Glomerular endothelial cell (primary cell): Measurements from ENCODE around the gene FAM185A. TPM values are rescaled to one million over a fixed set of nuclear protein-coding genes. Genes with fewer than 3 reads are reported as not detected.
"Not testable (repeated sequence)": the region's sequence is repeated elsewhere in the genome, so short reads cannot be mapped to it uniquely, and the experiment has no call there.

Source experiments
- DNase-seq: peaks from one replicate; pipeline ENCODE4 v3.0.0-alpha.2; 2011; ENCODE audit warnings: low read depth, low spot score; ENCODE audit errors: extremely low read depth
- total RNA-seq: library from RNA; depleted of rRNA; stranded (reverse); fragments of >200 nt; gene quantifications from 2 replicates; pipeline ENCODE4 v1.2.3, GENCODE V29; 2015

The FAM185A gene
- total RNA-seq: 4.6 and 8.9 TPM in 2 replicates

DNA sequence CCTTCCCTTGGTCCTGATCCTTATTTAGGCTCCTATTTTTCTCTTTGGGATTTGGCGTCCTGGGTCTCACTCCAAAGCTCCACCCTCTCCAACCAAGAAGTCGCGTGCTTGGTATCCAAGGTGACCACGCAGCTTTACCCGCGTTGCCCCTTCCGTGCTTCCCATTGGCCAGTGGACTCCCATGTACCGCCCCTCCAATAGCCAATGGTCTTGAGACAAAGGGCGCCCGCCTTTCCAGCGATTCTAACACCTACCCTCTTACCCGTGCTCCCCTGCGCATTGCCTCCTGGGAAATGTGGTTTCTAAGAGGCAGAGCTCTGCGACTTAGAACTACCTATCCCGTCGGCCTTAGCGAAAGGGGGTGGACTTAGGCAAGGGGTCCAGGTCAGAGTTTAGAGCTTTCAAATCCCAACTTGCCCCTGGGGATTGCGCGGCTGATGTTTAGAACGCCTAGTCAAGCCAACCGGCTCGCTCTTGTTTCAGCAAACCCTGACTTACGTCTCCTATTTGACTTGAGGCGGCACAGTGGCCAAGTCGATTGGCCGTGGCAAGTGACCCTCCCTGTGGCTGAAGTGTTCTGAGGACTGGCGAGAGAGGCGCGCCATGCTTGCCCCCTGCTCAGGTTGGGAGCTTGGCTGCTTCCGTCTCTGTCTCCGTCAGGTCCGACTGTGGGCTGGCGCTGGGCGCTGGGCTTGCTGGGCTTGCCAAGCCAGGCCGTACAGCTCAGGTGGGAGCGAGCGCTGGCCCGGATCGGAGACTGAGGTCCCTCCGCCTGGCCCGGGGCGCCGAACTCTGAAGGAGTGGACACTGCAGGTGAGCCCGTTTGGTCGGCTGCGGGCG, at the start of gene FAM185A:
Gene FAM185A, plus strand, starts transcription at position 395 of the 840 bp plus-strand sequence. Its CDS starts 209 bp downstream, at position 604.
- DNase-seq: peak; percentile 98

GRCh38 chr7:102713011-102713690, 35.6 kb upstream of the FAM185A start:
- DNase-seq: not testable (repeated sequence)

DNA sequence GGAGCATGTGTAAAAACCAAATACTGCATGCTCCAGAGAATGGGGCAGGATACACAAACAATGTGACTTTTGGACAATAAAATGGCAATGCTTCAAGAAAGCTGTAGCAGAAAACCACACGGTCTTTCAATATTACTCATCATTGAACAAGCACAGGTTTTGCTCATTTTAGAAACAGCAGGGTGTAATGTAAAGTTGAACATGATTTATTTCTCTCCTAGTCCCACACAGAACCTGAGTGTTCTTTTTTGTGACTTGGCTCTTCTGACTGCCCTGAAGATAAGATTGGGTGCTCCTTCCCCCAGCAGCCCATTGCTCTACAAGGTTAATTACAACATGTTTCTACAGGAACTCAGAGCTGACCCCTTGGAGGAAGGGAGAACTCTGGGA, 35.1 kb upstream of the FAM185A start:
- not testable (repeated sequence) for DNase-seq

GRCh38 chr7:102714774-102715522, 33.9 kb upstream of the FAM185A start:
- not testable (repeated sequence) for DNase-seq

DNA sequence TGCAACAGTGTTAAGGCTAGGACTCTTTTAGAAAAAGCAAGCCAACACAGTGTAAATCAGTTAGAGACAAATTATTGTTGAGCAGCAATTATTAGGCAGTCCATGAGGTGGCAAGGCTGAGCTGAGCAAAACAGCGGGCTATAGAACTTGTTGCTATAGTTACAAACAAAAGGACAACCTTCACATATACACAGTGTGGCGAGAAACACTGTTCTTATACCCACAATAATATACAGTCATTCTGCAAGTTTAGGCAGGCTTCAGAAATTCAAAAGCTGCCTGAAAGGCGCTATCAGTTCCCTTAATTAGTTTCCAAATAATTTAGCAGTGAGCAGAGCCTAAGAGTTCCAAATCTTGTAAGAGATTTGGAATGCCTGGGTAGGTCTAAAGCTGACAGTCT, 33.1 kb upstream of the FAM185A start:
- not testable (repeated sequence) for DNase-seq

DNA sequence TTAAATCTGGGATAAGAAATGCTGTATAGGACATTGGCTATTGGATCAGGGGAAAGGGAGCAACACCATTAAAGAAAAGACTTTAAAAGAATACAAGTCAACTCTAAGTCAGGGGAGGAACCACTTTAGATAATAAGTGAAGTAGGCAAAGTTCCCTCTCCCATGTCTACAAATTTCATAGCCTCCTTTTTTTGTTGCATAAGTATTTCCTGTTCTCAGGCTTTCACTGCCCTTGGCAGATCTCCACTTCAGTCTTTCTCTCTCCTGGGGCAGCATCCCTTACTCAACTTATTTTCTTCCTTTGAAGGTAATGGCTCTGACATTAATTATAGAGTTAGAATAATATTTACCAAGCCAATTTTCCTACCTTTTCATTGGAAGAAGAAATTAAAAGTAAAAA, 30.3 kb upstream of the FAM185A start:
- not testable (repeated sequence) for DNase-seq

- not testable (repeated sequence) for DNase-seq
These were observed 22.6 kb upstream of the FAM185A start for GRCh38 chr7:102726170-102726569.

DNA sequence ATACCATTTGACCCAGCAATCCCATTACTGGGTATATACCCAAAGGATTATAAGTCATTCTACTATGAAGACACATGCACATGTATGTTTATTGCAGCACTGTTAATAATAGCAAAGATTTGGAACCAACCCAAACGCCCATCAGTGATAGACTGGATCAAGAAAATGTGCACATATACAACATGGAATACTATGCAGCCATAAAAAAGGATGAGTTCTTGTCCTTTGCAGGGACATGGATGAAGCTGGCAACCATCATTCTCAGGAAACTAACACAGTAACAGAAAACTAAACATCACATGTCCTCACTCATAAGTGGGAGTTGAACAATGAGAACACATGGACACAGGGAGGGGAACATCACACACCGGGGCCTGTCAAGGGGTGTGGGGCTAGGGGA, 19.1 kb upstream of the FAM185A start:
- not testable (repeated sequence) for DNase-seq

GRCh38 chr7:102730431-102730830, 18.4 kb upstream of the FAM185A start:
- DNase-seq: not testable (repeated sequence)

GRCh38 chr7:102742002-102742771, 6.6 kb upstream of the FAM185A start:
- not testable (repeated sequence) for DNase-seq

GRCh38 chr7:102743861-102744260, 4.9 kb upstream of the FAM185A start:
- DNase-seq: not testable (repeated sequence)

DNA sequence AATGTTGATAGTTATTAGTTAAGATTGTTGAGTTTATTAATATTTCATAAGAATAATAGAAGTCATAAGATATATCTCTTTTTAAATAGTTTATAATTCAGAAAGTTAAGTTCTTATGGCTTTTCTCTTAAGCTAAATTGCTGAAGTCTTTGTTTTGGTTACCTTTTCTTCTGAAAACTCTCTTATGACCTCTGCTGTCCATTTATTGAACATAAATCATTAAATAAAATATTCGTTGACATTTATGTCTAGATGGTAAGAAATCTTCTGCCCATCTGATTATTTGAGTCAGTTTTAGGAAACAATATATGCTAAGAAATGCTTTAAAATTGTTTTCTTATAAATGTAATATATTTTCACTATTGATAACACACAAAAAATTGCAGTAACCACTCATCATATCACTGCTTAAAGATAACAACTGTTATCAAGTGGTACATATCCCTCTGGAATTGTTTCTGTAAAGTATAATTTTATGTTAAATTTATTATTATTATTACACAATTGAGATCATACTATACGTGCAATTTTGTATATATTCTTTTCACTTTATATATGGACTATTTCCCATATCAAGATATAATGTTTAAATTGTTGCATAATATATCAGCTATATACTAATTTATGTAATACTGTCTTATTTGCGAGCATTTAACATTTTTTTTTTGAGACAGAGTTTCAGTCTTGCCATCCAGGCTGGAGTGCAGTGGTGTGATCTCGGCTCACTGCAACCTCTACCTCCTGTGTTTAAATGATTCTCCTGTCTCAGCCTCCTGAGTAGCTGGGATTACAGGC, 3.1 kb upstream of the FAM185A start:
- not testable (repeated sequence) for DNase-seq

GRCh38 chr7:102749445-102749786, 617 bp downstream of the FAM185A start:
- DNase-seq: not testable (repeated sequence)

DNA sequence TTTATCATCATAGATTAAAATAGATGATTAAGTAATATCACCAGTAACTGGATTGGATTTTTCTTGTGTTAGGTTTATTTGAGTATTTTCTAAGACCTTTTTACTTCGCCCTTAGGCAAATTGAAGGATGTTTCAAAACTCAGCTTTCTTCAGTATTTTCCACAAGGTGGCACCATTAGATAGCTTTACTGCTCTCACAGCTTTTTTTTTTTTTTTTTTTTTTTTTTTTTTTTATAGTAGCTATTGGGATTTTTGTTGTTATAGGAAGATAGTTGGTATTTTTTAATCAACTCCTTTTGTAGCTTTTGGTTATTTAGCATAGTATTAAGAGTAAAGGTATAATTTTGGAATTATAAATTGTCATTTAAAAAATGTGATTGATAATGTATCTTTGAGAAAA, 9.4 kb downstream of the FAM185A start:
- DNase-seq: not testable (repeated sequence)

GRCh38 chr7:102759934-102760333, 11.1 kb downstream of the FAM185A start:
- DNase-seq: not testable (repeated sequence)

GRCh38 chr7:102761234-102761633, 12.4 kb downstream of the FAM185A start:
- not testable (repeated sequence) for DNase-seq

DNA sequence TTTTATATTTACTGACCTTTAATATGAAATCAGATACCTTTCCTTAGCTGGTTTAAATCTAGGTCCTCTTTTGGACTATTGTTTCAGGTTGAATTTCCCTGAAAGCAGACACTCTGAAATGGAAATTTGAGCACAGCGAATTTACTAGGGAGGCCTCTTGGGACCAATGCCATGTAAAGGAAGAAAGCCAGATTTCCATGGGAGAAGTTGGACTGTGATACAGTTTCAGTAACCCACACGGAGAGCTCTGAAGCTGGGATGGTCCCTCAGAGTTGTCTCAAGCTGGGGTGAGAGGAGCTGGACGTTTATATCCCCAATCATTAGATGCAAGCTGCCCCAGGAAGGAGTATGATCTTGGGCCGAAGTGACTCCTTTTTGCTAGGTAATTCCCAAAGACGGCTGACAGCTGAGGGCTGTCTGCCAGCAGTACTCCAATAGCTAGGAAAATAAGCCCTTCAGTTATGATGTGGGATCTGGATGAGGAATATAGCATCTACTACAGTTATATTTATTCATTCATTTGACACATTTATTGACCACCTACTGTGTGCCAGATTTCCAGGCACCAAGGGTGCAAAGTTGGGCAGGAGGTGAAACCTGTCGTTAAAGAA, 14.6 kb downstream of the FAM185A start:
- not testable (repeated sequence) for DNase-seq

- DNase-seq: not testable (repeated sequence)
These were observed 20.9 kb downstream of the FAM185A start for GRCh38 chr7:102769657-102770192.

- DNase-seq: not testable (repeated sequence)
These were observed 21.7 kb downstream of the FAM185A start for GRCh38 chr7:102770467-102770866.
